H7 (cell line): ENCODE data around the gene ATP2B1. TPM values are rescaled to one million over a fixed set of nuclear protein-coding genes. Genes with fewer than 3 reads are reported as not detected.

Experiments
- DNase-seq: peaks from one replicate; pipeline ENCODE4 v3.0.0; 2012
- H3K27me3 ChIP-seq: 2 replicates; pipeline ENCODE4 v1.6.0; 2011; ENCODE audit warnings: mild to moderate bottlenecking, low read length; ENCODE audit not compliant: control insufficient read depth, insufficient read depth
- H3K36me3 ChIP-seq: replicated peaks from 2 replicates; pipeline ENCODE4 v1.5.1; 2011; ENCODE audit warnings: low read length; ENCODE audit not compliant: control insufficient read depth, insufficient read depth
- H3K4me3 ChIP-seq: 2 replicates; pipeline ENCODE4 v1.5.1; 2011; ENCODE audit warnings: low read depth, mild to moderate bottlenecking, control low read depth, low read length, moderate library complexity; ENCODE audit not compliant: insufficient read depth
- total RNA-seq: library from RNA; depleted of rRNA; stranded (reverse); fragments of >200 nt; shearing (Covaris generic); gene quantifications from 2 replicates; pipeline ENCODE4 v1.2.3, GENCODE V29; 2014

The ATP2B1 gene
- total RNA-seq, 1 experiment from 2014 or later, result 20.6 TPM

DNA sequence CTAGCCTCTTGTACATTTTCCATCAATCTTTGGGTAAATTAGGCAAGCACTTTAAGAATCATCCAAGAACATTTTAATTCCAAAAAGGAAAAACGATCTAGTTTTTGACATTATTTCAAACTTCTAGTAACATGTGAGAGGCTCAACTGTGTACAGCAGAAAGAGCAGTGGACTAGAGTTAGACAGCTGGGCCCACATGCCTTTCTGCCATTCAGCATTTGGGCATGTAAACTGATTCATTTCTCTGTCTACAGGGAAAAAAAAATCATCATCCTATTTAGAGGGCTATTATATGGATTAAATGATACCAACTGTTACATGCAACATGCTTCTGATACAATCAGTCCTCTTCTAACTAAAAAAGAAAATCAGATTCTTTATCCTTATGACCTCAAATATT lies 17.7 kb downstream of the ATP2B1 start:
- H3K27me3 ChIP-seq, result no peaks in the 10 kb centered on the region

DNA sequence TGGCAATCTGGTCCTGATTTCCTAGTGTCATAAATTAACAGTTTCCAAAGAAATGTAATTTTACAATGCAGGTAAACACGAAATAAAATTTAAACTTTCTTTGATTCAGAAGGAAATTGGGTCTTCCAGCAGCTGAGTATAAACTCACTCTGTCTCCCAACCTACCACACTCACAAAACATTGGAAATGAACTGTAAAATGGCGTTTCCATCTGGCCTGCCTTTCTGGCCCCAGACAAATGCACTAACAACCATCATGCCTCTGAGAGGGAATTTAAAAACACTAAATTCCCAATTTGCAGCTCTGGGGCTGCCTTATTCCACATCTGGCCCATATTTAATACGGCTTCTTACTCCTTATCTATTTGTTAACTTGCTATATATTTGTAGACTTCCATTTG lies 19.3 kb downstream of the ATP2B1 start:
- Histone ChIP-seq H3K4me3 (no peak overlapping the region), H3K36me3 (no peaks in the 10 kb centered on the region), H3K27me3 (no peaks in the 10 kb centered on the region)
- no peak for DNase-seq

More for the DNA sequence above, 17.7 kb downstream of the ATP2B1 start:
- no peak overlapping the region for H3K4me3 ChIP-seq
- DNase-seq, result no peak
- no peaks in the 10 kb centered on the region for H3K36me3 ChIP-seq

DNA sequence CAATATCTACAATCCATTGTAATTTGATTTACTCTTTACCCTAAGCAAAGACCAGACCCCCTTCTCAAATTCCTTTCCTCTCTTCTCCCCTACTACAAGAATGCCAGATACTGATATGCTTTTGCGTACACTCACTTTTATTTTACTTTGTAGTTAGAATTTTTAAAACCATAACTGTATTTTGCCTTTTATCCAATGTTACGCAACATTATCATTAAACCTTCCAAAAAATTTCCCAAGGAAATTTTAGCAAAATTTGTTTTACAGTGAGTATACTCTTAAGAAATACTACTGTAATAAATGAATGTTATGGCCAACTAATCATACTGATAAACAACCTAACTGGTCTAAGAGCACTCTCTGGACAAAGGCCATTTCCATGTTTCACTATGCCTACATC lies 22.3 kb downstream of the ATP2B1 start:
- Histone ChIP-seq H3K36me3 (no peaks in the 10 kb centered on the region), H3K27me3 (no peaks in the 10 kb centered on the region), H3K4me3 (no peak overlapping the region)
- no peak for DNase-seq

DNA sequence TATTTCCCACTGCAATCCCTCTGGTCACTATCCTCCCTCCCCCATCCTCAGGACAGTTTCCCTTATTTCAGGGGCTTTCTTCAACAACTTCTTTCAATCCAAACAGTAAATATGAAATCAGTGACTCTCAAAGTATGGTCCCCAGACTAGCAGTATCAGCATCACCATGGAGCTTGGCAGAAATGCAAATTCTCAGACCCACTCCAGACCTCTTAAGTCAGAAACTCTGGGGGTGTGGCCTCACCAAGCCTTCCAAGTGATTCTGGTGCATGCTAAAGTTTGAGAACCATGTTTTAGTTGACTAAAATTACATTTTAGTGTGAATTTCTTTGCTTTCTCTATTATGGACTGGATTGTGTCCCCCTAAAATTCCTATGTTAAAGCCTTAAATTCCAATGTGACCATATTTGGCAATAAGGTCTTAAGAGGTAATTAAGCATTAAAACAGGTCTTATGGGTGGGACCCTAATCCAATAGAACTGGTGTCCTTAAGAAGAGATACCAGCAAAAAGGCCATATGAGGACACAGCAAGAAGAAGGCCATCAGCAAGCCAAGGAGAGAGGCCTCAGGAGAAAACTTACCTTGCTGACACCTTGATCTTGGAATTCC lies 23.2 kb downstream of the ATP2B1 start:
- H3K27me3 ChIP-seq, result no peaks in the 10 kb centered on the region
- no peaks in the 10 kb centered on the region for H3K36me3 ChIP-seq
- no peak overlapping the region for H3K4me3 ChIP-seq
- DNase-seq, result no peak

DNA sequence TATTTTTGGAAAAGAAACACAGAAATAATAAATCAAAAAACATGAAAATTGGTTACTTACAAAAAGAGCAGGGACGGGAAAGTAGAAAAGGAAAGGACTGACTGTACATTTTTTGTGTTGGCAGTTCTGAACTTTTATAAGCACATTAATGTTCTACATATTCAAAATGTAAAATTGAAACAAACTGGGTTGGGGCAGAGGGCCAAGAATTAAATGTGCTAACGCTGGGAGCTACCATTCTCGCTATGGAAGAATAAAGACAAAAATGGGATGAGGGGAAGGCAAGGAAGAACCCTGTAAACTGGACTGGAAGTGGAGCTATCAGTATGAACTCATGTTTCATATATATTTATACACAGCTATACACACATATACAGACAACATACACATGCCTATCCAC lies 24.5 kb downstream of the ATP2B1 start:
- no peak for DNase-seq
- Histone ChIP-seq H3K36me3 (no peaks in the 10 kb centered on the region), H3K27me3 (no peaks in the 10 kb centered on the region), H3K4me3 (no peak overlapping the region)

DNA sequence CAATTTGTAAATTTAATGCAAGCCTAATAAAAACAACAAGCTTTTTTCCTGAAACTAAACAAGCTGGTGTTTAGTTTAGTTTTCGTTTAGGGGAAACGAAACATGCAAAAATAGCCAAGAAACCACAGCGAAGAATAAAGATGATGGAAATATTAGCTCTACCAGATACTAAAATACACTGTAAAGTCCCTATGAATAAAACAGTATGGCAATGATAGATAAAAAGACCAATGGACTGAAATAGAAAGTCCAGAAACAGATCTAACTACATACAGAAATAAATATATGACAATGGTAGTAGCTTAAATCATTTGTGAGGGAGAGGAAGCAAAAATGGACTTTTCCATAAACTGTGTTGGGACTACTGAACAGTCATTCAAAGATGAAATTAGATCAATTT lies 26.4 kb downstream of the ATP2B1 start:
- no peak for DNase-seq
- no peak overlapping the region for H3K4me3 ChIP-seq

DNA sequence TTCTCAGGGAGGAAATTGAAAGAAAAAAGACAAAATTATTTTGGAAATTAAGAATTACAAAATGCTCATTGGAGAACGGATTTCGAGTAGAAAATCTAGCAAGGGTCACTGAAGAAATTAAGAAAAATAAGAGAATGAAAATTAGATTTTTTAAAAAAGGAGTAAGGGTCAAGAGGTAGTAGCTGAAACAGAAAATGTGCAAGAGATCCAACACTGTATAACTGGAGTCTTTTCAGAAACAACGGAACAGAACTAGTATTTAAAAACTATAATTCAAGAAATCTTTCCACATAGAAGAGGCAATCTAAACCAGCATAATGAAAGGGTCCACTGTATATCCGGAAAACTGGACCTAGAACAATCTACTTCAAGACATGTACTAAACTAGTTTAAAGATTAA lies 28.2 kb downstream of the ATP2B1 start:
- H3K27me3 ChIP-seq, result no peaks in the 10 kb centered on the region
- no peaks in the 10 kb centered on the region for H3K36me3 ChIP-seq
- no peak overlapping the region for H3K4me3 ChIP-seq
- no peak for DNase-seq

More for the DNA sequence above, 26.4 kb downstream of the ATP2B1 start:
- no peaks in the 10 kb centered on the region for H3K27me3 ChIP-seq
- no peaks in the 10 kb centered on the region for H3K36me3 ChIP-seq

DNA sequence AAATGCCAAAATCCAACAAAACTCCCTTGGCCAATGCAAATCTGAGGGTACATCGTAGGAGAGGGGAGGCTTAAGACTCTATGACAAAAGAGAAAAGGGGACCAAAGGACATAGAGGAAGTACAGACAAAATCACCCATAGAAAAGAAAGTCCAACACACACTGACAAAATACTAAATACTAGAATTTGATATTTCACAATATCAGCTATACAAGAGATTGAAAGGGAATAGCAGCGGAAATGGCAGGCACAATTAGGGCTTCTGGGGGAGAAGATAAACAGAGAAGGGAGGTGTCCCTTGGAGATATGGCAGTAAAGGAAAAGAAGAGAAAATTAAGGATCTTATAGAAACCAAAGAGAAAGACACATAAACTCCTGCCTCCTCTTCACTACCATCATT lies 29.0 kb downstream of the ATP2B1 start:
- H3K27me3 ChIP-seq, result no peaks in the 10 kb centered on the region
- no peak overlapping the region for H3K4me3 ChIP-seq
- no peak for DNase-seq
- no peaks in the 10 kb centered on the region for H3K36me3 ChIP-seq

DNA sequence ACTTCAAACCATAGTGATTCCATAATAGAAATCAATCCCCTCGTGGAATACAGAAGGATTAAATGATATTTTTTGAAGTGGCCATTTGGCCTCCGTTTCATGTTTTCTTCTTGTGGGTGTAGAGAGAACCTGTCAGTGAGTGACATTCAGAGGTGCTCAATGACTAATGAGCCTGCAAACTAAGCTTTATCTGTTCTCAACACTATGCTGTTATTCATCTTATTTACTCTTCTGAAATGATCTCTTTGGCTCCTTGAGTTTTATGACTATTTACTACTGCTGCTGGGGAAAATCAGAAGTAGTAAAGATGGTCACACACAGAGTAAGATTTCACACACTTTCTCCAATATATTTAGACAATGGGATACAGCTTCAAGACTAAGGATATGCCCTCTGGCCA lies 30.4 kb downstream of the ATP2B1 start:
- no peak for DNase-seq
- Histone ChIP-seq H3K27me3 (no peaks in the 10 kb centered on the region), H3K36me3 (no peaks in the 10 kb centered on the region), H3K4me3 (no peak overlapping the region)

DNA sequence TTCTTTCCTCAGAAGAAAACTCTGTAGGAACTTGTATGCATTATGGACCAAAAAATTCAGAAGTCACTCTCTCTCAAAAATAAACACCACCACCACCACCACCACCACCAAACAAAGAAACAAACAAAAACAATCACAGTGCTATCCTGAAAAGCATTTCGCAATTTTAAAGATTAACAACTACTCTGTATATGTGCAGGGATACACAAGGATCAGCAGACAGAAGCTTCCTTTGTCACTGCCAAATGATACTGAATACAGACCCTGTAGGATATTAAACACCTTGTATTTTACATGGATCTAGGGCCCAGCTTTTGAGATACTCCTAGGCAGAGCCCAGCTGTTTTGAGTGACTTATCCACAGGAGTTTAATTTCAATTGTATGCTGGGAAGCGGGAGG lies 31.7 kb downstream of the ATP2B1 start:
- DNase-seq, result no peak
- no peak overlapping the region for H3K4me3 ChIP-seq
- H3K36me3 ChIP-seq, result no peaks in the 10 kb centered on the region
- no peaks in the 10 kb centered on the region for H3K27me3 ChIP-seq

DNA sequence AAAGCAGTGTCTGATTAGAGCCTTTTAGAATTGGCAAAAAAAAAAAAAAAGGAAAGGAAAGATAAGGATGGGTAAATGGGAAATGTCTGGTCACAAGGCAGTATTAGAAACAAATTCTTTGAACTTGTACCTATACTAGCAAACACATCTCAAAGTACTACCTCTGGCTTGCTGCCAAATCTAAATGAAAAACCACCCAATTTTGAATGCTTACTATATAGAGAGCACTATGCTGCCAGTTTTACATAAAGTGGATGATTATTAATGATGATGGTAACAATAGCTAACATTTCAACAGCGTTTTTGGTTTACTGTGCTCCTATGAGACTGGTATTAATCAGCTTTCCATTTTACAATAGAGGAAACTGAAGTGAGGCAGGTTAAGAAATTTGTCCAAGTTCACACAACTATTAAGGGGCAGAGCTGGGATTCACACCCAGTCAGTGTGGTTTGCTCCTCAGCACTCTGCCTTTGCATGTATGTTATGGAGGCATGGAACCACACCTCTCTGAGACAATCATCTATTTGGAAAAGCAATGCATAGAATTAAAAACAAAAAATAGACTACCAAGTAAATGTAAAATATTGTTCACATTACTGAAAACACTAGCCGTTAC lies 34.2 kb downstream of the ATP2B1 start:
- Histone ChIP-seq H3K27me3 (no peaks in the 10 kb centered on the region), H3K4me3 (no peak overlapping the region), H3K36me3 (no peaks in the 10 kb centered on the region)
- DNase-seq, result no peak

DNA sequence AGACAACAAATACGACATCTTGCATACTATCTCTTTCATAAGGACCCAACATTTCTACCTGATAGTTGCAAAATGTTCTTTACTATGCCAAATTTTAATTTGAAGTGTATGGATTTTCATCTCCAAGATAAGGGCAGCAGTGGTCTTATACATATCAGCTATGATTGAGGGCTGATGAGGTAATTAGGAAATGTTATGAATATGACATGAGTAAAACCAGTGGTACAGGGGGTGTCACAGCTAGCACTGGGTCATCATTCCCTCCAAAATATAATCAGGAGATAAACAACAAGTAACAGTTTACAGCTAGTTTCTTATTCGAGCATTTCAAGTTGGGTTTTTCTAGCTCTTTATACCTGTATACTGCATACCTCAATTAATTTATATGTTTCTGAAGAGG lies 35.0 kb downstream of the ATP2B1 start:
- Histone ChIP-seq H3K4me3 (no peak overlapping the region), H3K27me3 (no peaks in the 10 kb centered on the region), H3K36me3 (no peaks in the 10 kb centered on the region)
- no peak for DNase-seq

DNA sequence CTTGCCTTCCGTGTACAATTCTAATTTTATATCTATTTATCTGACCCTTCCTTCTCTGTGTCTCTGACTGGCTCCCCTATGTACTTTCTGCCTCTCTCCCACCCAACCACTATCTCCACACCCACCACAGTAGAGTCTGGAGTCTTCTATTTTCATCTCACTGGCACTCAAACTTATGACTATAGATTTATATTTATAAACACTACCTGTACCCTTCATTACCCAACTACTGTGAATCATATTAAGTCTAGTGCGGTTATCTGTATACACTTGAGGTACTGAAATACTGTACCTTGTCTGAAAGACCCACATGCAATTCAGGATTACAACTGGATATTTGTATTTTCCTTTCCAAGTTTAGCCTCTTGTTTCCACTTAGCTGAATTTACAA lies 36.1 kb downstream of the ATP2B1 start:
- DNase-seq, result no peak
- no peak overlapping the region for H3K4me3 ChIP-seq
- H3K36me3 ChIP-seq, result no peaks in the 10 kb centered on the region
- H3K27me3 ChIP-seq, result no peaks in the 10 kb centered on the region

DNA sequence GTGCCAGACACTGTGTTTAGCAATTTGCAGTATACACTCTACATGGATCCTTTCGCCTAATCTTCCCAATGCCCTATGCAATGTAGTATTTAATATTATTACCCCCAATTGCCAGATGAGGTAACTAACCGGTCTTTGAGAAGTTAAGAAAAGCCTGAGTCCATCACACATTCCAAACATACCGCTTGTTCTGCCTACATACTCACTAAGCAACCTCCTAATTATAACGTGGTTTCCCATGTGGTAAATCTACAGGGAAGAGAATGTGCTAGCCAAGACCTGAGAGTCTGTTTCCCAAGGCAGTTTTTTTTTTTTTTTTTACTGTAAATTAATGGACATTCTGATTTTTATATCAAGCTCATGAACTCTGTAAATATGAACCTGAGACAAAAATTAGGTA lies 37.2 kb downstream of the ATP2B1 start:
- H3K27me3 ChIP-seq, result no peaks in the 10 kb centered on the region
- DNase-seq, result no peak
- no peaks in the 10 kb centered on the region for H3K36me3 ChIP-seq
- H3K4me3 ChIP-seq, result no peak overlapping the region

DNA sequence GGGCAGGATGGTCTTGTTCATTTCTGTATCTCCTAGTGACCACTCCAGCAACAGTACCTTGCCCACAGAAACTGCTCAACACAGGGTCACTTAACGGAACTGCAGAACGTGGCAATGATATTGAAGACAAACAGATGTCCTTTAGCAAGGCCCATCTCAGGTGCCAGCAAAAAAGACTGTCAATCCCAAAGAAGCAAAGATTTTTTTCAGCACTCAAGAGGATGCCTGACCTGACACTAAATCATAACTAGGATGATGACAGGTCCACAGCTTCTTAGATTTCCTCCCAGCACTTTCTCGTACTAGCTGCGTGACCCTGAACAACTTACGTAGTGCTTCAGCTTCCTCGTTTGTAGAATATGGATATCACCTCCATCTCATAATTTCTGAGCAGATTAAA lies 39.4 kb downstream of the ATP2B1 start:
- no peaks in the 10 kb centered on the region for H3K36me3 ChIP-seq
- DNase-seq, result no peak

DNA sequence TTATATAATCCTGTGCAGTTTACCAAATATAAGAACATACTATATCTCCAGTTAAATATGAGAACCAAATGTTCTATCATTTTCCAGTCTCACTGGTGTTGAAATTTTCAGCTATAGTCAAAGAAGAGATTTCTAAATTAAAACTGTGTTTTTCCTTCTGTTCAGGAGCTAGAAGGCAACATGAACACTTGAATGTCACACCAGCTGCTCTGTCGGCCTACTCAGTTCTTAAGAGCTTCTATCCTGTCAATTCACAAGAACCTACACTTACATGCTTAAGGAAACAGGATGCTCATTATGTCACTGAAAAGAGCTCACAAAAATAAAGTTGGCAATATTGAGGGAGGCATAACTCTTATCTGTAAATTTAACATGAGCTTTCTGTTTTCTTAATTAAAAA lies 43.1 kb downstream of the ATP2B1 start:
- no peaks in the 10 kb centered on the region for H3K27me3 ChIP-seq
- no peaks in the 10 kb centered on the region for H3K36me3 ChIP-seq
- no peak overlapping the region for H3K4me3 ChIP-seq
- DNase-seq, result no peak

More for the DNA sequence above, 39.4 kb downstream of the ATP2B1 start:
- Histone ChIP-seq H3K27me3 (no peaks in the 10 kb centered on the region), H3K4me3 (no peak overlapping the region)
